D721Med (cell line): ENCODE data around the gene HAS3.

Source experiments
- DNase-seq: peaks from one replicate; pipeline ENCODE4 v3.0.0; 2011; ENCODE audit warnings: low spot score; ENCODE audit not compliant: insufficient read length
- FAIRE-seq: peaks from 2 replicates; lab custom pipeline; 2011; peaks lifted over from hg19 to GRCh38; lab: Jason Lieb, UNC
- CTCF ChIP-seq: IDR thresholded peaks from 2 replicates; pipeline ENCODE4 v1.5.1; 2012; ENCODE audit warnings: mild to moderate bottlenecking, control low read depth; ENCODE audit not compliant: insufficient read depth; ENCODE audit errors: missing control alignments

Gene HAS3

GRCh38 chr16:69089091-69089910 lies 16.2 kb upstream of the HAS3 start:
- TF ChIP-seq CTCF, result no peak
- DNase-seq, result no peak
- no peak for FAIRE-seq

GRCh38 chr16:69093974-69094373 lies 11.5 kb upstream of the HAS3 start:
- DNase-seq (no peak), FAIRE-seq (no peak)
- no peak for TF ChIP-seq CTCF

GRCh38 chr16:69094501-69094900 lies 11.0 kb upstream of the HAS3 start:
- no peak for DNase-seq
- no peak for FAIRE-seq
- no peak for TF ChIP-seq CTCF

GRCh38 chr16:69095193-69095592 lies 10.3 kb upstream of the HAS3 start:
- DNase-seq, result no peak
- no peak for TF ChIP-seq CTCF
- FAIRE-seq, result no peak

GRCh38 chr16:69100071-69100691 lies 5.3 kb upstream of the HAS3 start:
- DNase-seq (no peak), FAIRE-seq (no peak)
- TF ChIP-seq CTCF, result no peak

GRCh38 chr16:69106491-69107315 lies 1.2 kb downstream of the HAS3 start:
- no peak for DNase-seq
- FAIRE-seq, result no peak
- no peak for TF ChIP-seq CTCF
